Measurements from ENCODE around the gene TM4SF4.

The TM4SF4 gene

GRCh38 chr3:149548669-149549065 lies 74.2 kb downstream of the TM4SF4 start:
- no peak for DNase-seq (ENCODE audit: low read depth in 2 of 2)

DNA sequence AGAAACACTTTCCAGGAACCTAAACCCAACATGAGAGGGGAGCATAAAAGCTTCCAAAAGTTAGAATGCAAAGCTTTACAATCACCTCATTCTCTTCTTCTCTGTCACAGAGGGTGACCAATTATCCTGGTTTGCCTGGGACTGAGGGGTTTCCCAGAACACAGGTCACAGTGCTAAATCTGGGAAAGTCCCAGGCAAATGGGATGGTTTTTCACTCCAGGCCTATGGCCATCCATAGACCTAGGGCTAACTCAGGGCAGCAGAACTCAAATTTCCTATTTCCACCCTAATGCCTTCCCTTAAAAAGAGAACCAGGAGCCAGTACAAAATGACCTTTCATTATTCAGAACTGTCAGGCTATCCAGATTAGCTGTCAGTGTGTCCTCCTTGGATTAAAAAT lies 77.0 kb downstream of the TM4SF4 start:
- no peak for DNase-seq (ENCODE audit: low read depth in 2 of 2)

DNA sequence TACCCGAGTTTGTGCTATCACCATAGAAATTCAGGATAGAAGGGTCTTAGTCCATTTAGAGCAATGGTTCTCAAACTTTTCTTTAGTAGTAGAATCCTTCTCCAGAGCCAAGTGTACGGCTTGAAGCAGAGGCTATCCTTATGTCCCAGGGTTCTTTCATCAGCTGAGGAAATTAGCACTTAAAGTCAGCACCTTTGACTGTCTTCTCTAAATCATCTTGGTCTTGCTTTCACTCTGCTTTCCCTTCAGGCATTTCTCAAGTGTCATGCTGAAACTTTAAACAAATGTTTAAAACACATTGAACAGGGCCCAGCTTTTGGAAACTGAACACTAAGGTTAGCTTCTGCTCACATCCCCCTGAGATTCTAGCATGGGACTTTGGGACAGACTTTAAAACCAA lies 78.2 kb downstream of the TM4SF4 start:
- DNase-seq (ENCODE audit: low read depth in 2 of 2): no peak
